Activated naive CD4-positive, alpha-beta T cell treated with anti-CD3 and anti-CD28 coated beads for 36 hours (primary cell): Measurements from ENCODE around the gene PRDM13. TPM values are rescaled to one million over a fixed set of nuclear protein-coding genes. Genes with fewer than 3 reads are reported as not detected.
A peak's percentile ranks its signal among the peaks of the same experiment; 100 is the strongest.

Experiments used
- CTCF ChIA-PET: fragments of 350-600 bp; sonication (Branson Sonifier 250); formaldehyde crosslinking; loops from one replicate; lab custom pipeline; 2021; ENCODE audit warnings: antibody characterized with exemption; lab: Charles Lee
- DNase-seq: peaks from one replicate; pipeline ENCODE4 v3.0.0-alpha.2; 2020
- H3K27ac Mint-ChIP-seq: one replicate; pipeline ENCODE4 v1.8.0; 2021; ENCODE audit warnings: mild to moderate bottlenecking, mixed read lengths
- H3K27me3 Mint-ChIP-seq: one replicate; pipeline ENCODE4 v1.8.0; 2021; ENCODE audit warnings: low read depth, mixed read lengths
- H3K36me3 Mint-ChIP-seq: one replicate; pipeline ENCODE4 v1.8.0; 2021; ENCODE audit warnings: low read depth, mixed read lengths
- H3K4me1 Mint-ChIP-seq: one replicate; pipeline ENCODE4 v1.8.0; 2021; ENCODE audit warnings: low read depth, mixed read lengths
- H3K4me3 Mint-ChIP-seq: one replicate; pipeline ENCODE4 v1.8.0; 2021; ENCODE audit warnings: mild to moderate bottlenecking, moderate library complexity, mixed read lengths
- H3K9me3 Mint-ChIP-seq: one replicate; pipeline ENCODE4 v1.8.0; 2021; ENCODE audit warnings: mixed read lengths
- intact Hi-C: fragments of 100-400 bp; cut with micrococcal nuclease; formaldehyde crosslinking; loops from one replicate; pipeline ENCODE4 v1.15.1; 2023
- total RNA-seq, 2 experiments: library from RNA; stranded (reverse); gene quantifications; one replicate each; pipeline ENCODE4 v1.2.3, GENCODE V29; 2021

The PRDM13 gene
- total RNA-seq: not detected

DNA sequence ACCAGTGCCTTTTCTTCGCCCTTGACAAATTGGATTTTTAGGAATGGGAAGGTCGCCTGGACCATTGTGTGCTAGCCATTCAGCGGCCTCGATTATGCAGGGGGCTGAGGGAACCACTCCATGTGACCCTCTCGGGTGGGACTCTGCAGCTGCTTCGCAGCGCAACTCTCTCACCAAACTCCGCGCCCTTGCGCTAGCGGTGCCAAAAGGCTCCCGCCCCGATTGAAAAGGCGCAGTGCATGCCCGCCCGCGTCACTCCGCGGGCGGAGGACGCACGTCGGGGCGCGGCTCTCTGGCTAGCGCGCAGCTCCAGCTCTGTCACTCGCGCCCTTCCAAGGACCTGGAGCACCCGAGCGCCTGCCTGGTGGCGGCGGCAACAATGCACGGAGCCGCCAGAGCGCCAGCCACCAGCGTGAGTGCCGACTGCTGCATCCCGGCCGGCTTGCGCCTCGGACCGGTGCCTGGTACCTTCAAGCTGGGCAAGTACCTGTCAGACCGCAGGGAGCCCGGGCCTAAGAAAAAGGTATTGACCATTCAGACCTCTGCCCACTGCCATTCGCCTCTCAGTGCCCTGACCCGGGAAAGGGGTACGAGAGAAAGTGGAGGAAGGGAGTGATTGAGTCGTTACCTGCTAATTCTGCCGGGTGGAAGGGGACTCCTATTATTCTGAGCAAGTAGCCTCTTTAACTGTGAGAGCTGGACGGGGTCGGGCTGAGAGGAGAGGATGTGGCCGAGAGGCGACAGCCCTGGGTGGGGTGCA lies at the start of gene PRDM13:
TSS of gene PRDM13 (plus strand) at position 178 of the 760 bp plus-strand sequence. CDS start at position 380, 202 bp downstream.
- Mint-ChIP-seq H3K4me3 (no peak within 1 kb of the TSS), H3K27ac (no peak within 1 kb of the TSS), H3K27me3 (peaks cover 86% of the 10 kb centered on the region), H3K36me3 (no peaks in the 10 kb centered on the region), H3K4me1 (peaks cover 52% of the 10 kb centered on the region), H3K9me3 (peaks cover 1% of the 10 kb centered on the region)
- intact Hi-C loops: no loop called here
- DNase-seq: no peak
- CTCF ChIA-PET: interaction anchor here (1.3 kb wide), 1 partner anchor 18 kb away, joined by 7 read pairs; no protein-coding TSS in a partner anchor

- no peak overlapping the region for H3K27ac Mint-ChIP-seq
- intact Hi-C loops: no loop called here
- CTCF ChIA-PET: interaction anchor here (0.6 kb wide), 1 partner anchor 161 kb away, joined by 3 read pairs; no protein-coding TSS in a partner anchor
These were observed 47.6 kb upstream of the PRDM13 start for GRCh38 chr6:99559057-99559456.

DNA sequence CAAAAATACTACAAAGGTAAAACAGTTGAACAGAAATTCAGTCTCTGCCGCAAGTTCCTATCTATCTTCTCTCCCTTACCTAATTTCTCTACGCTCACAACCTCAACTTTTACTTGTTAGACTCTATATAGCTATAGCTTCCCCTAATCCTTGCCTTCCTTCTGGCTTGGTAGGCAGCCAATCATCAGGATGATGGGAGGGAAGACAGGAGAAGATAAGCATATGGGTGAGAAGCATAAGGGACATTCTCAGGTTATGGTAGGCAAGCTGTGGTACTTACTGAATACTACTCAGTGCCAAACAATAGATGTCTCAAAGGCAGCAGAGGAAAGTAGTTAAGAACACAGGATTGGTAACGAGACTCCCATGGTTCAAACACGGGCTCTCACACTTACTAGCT lies 46.0 kb upstream of the PRDM13 start:
- no peaks in the 10 kb centered on the region for H3K9me3 Mint-ChIP-seq
- DNase-seq: no peak
- H3K27me3 Mint-ChIP-seq: no peaks in the 10 kb centered on the region
- H3K36me3 Mint-ChIP-seq: peaks cover 24% of the 10 kb centered on the region
- intact Hi-C loops: no loop called here
- H3K4me1 Mint-ChIP-seq: peaks cover 8% of the 10 kb centered on the region
- no peak overlapping the region for H3K27ac Mint-ChIP-seq
- CTCF ChIA-PET: no interaction called here
- H3K4me3 Mint-ChIP-seq: no peak overlapping the region

More at GRCh38 chr6:99559057-99559456, 47.6 kb upstream of the PRDM13 start:
- Mint-ChIP-seq H3K36me3 (peaks cover 27% of the 10 kb centered on the region), H3K4me3 (no peak overlapping the region), H3K27me3 (no peaks in the 10 kb centered on the region), H3K4me1 (peaks cover 4% of the 10 kb centered on the region), H3K9me3 (no peaks in the 10 kb centered on the region)
- DNase-seq: no peak

GRCh38 chr6:99563056-99563723 lies 43.4 kb upstream of the PRDM13 start:
- H3K4me1 Mint-ChIP-seq: peaks cover 26% of the 10 kb centered on the region
- CTCF ChIA-PET: no interaction called here
- no peaks in the 10 kb centered on the region for H3K27me3 Mint-ChIP-seq
- no peak overlapping the region for H3K4me3 Mint-ChIP-seq
- no peak overlapping the region for H3K27ac Mint-ChIP-seq
- intact Hi-C loops: no loop called here
- no peak for DNase-seq
- peaks cover 10% of the 10 kb centered on the region for H3K36me3 Mint-ChIP-seq
- H3K9me3 Mint-ChIP-seq: no peaks in the 10 kb centered on the region

DNA sequence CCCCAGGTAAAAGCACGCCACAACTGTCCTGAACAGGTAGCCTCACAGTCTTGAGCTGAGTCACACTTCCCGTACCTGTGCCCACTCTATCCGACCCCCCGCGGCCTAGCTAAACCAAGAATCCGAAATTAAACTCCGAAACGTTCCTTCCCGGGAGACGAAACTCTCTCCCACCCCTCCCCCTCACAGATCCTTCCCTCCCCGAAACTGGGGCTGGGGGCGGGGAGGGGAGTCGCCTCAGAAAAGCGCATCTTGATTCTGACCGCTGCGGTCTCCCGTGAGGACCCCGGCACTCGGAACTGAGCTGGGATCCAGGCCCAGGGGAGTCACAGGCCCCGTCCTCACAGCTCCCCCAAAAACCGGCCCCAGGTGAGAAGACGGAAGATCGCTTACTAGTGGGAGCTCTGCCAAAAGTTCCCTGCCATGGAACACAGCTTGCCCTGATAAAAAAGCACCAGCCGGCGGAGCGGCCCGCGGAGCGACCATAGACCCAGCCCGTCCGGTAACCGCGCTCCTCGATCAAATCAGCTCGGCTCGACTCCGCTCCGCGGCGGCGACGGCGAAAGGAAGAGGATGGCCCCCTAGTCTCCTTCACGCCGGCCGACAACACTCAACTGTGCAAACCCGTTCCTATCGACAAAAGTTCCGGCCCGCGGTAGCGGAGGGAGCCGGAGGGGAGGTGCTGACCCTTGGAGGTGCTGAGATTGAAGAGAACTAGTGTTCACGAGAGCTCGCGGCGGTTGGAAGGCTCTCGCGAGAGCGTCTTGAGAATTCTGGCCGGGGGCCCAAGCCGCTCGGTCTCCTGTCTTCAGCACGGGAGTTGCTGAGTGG lies 38.3 kb upstream of the PRDM13 start, which contains the start of gene CCNC:
TSS of gene CCNC (minus strand) at position 558 of the 831 bp plus-strand sequence. CDS start at position 425, 133 bp downstream.
- H3K36me3 Mint-ChIP-seq: peaks cover 7% of the 10 kb centered on the region
- peak within 1 kb of the TSS; percentile 92 for H3K4me3 Mint-ChIP-seq
- no peaks in the 10 kb centered on the region for H3K27me3 Mint-ChIP-seq
- H3K4me1 Mint-ChIP-seq: peaks cover 28% of the 10 kb centered on the region
- CTCF ChIA-PET: interaction anchor here (0.6 to 1.7 kb wide), 2 partner anchors 48 to 199 kb away, joined by 3 to 5 read pairs; no protein-coding TSS in a partner anchor
- H3K27ac Mint-ChIP-seq: peak within 1 kb of the TSS; percentile 92
- peak; percentile 93 for DNase-seq
- intact Hi-C loops: loop anchor here (1.0 to 2.0 kb wide), 5 partner anchors 42 to 622 kb away; partner anchors contain the start of genes FBXL4, PNISR and USP45
- no peaks in the 10 kb centered on the region for H3K9me3 Mint-ChIP-seq

GRCh38 chr6:99573980-99574617 lies 32.5 kb upstream of the PRDM13 start:
- CTCF ChIA-PET: interaction anchor here (0.5 kb wide), 1 partner anchor 37 kb away, joined by 3 read pairs; no protein-coding TSS in a partner anchor
- no peak overlapping the region for H3K27ac Mint-ChIP-seq
- intact Hi-C loops: no loop called here

GRCh38 chr6:99575544-99576227 lies 30.9 kb upstream of the PRDM13 start:
- no peaks in the 10 kb centered on the region for H3K9me3 Mint-ChIP-seq

More at GRCh38 chr6:99573980-99574617, 32.5 kb upstream of the PRDM13 start:
- H3K4me1 Mint-ChIP-seq: no peaks in the 10 kb centered on the region
- no peak for DNase-seq
- no peaks in the 10 kb centered on the region for H3K9me3 Mint-ChIP-seq
- H3K36me3 Mint-ChIP-seq: no peaks in the 10 kb centered on the region
- H3K4me3 Mint-ChIP-seq: no peak overlapping the region
- peaks cover 12% of the 10 kb centered on the region for H3K27me3 Mint-ChIP-seq

GRCh38 chr6:99579781-99580180 lies 26.9 kb upstream of the PRDM13 start:
- Mint-ChIP-seq H3K4me1 (no peaks in the 10 kb centered on the region), H3K36me3 (no peaks in the 10 kb centered on the region), H3K27ac (no peak overlapping the region), H3K9me3 (no peaks in the 10 kb centered on the region), H3K4me3 (no peak overlapping the region), H3K27me3 (peaks cover 26% of the 10 kb centered on the region)
- intact Hi-C loops: no loop called here
- CTCF ChIA-PET: no interaction called here
- DNase-seq: no peak

More at GRCh38 chr6:99575544-99576227, 30.9 kb upstream of the PRDM13 start:
- intact Hi-C loops: no loop called here
- no peaks in the 10 kb centered on the region for H3K36me3 Mint-ChIP-seq
- H3K4me1 Mint-ChIP-seq: no peaks in the 10 kb centered on the region
- CTCF ChIA-PET: no interaction called here
- peaks cover 13% of the 10 kb centered on the region for H3K27me3 Mint-ChIP-seq
- no peak overlapping the region for H3K27ac Mint-ChIP-seq
- no peak for DNase-seq
- H3K4me3 Mint-ChIP-seq: no peak overlapping the region

DNA sequence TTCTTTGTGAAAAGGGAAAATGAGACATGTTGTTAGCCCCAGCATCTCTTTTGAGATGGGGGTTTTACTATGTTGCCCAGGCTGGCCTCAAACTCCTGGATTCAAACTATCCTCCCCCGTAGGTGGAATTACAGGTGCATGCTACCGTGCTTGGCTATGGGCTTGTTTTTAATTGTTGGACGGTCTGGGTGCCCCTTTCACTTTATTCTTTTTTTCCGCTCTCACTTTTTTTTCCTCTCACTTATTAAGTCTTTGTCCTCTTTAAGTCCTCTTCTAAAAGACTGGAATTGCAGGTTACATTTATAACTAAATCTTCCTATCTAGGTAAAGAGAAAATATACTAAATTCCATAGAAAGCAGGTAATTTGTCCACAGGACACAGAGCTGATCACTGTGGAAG lies 18.8 kb upstream of the PRDM13 start:
- no peak for DNase-seq
- no peak overlapping the region for H3K27ac Mint-ChIP-seq
- H3K36me3 Mint-ChIP-seq: no peaks in the 10 kb centered on the region
- no peaks in the 10 kb centered on the region for H3K9me3 Mint-ChIP-seq
- intact Hi-C loops: loop anchor here (1.0 to 5.0 kb wide), 6 partner anchors 120 to 510 kb away; no protein-coding TSS in a partner anchor
- peaks cover 18% of the 10 kb centered on the region for H3K4me1 Mint-ChIP-seq
- peaks cover 59% of the 10 kb centered on the region for H3K27me3 Mint-ChIP-seq
- no peak overlapping the region for H3K4me3 Mint-ChIP-seq
- CTCF ChIA-PET: interaction anchor here (0.6 to 2.5 kb wide), 13 partner anchors 17 to 263 kb away, joined by 3 to 43 read pairs (median 4); no protein-coding TSS in a partner anchor

DNA sequence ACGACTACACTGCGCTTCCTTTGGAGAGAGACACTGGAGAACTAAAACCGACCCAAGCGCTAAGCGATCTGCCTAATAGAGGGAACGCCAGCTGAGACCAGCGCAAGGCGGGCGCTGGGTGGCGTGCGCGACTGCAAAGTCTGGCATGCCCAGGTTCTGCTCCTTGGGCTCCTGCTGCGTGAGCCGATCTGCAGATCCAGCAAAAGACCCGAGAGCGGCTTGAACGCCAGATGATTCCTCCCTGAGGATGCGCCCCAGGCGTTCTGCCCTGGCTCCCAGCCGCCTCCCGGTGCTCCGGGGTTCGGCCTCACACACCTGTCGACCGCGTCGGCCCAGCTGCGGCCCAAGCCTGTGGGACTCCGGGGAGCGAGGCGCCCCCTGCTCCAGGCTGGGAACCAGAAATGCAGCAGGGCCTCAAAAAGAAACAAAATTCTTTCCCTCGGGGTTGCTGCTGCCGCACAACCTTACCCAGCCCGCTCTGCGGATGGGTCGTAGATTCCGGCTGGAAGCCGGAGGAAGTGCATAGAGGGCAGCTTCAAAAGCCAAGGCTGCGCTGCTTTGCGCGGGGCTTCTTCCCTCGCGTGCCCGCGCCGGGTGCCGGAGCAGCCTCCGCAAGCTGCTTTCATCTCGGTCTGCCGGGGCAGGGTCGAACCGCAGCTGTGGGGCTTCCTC lies 17.9 kb upstream of the PRDM13 start:
- Mint-ChIP-seq H3K27ac (no peak overlapping the region), H3K27me3 (peaks cover 64% of the 10 kb centered on the region), H3K4me1 (peaks cover 18% of the 10 kb centered on the region), H3K9me3 (no peaks in the 10 kb centered on the region), H3K4me3 (peak overlapping the region; percentile 76), H3K36me3 (no peaks in the 10 kb centered on the region)
- intact Hi-C loops: loop anchor here (1.0 to 5.0 kb wide), 7 partner anchors 23 to 509 kb away; no protein-coding TSS in a partner anchor
- DNase-seq: peak; percentile 83
- CTCF ChIA-PET: interaction anchor here (0.6 to 2.5 kb wide), 17 partner anchors 16 to 691 kb away, joined by 3 to 43 read pairs (median 4); no protein-coding TSS in a partner anchor
